IMR-90 (cell line): Measurements from ENCODE around the gene FBXW11.

Experiments
- BHLHE40 ChIP-seq: fragments of 150-350 bp; IDR thresholded peaks from 2 replicates; pipeline ENCODE4 v1.6.1; 2016; ENCODE audit warnings: mild to moderate bottlenecking, low read depth, low read length
- CEBPB ChIP-seq: IDR thresholded peaks from 2 replicates; pipeline ENCODE4 v1.6.1; 2012; ENCODE audit warnings: low read depth, low read length, improper control_type of control experiment
- MAFK ChIP-seq: IDR thresholded peaks from 2 replicates; pipeline ENCODE4 v1.6.1; 2012; ENCODE audit warnings: low read depth, low read length, improper control_type of control experiment
- MXI1 ChIP-seq: IDR thresholded peaks from 2 replicates; pipeline ENCODE4 v1.6.1; 2012; ENCODE audit warnings: low read depth, mild to moderate bottlenecking, low read length, moderate library complexity, borderline replicate concordance
- NFE2L2 ChIP-seq: fragments of 150-350 bp; IDR thresholded peaks from 2 replicates; pipeline ENCODE4 v1.6.1; 2016; ENCODE audit warnings: low read depth, mild to moderate bottlenecking, low read length
- POLR2A ChIP-seq: IDR thresholded peaks from 2 replicates; pipeline ENCODE4 v1.6.1; 2012; ENCODE audit warnings: mild to moderate bottlenecking, low read depth, low read length
- RAD21 ChIP-seq: IDR thresholded peaks from 2 replicates; pipeline ENCODE4 v1.6.1; 2012; ENCODE audit warnings: low read length, improper control_type of control experiment
- RCOR1 ChIP-seq: IDR thresholded peaks from 2 replicates; pipeline ENCODE4 v1.6.1; 2012; ENCODE audit warnings: mild to moderate bottlenecking, low read length, improper control_type of control experiment; ENCODE audit not compliant: insufficient replicate concordance
- SMC3 ChIP-seq: fragments of 150-350 bp; IDR thresholded peaks from 2 replicates; pipeline ENCODE4 v1.6.1; 2016; ENCODE audit warnings: low read depth, mild to moderate bottlenecking, antibody characterized with exemption, low read length, moderate library complexity
- TF ChIP-seq, protein P1 (sequence below): conservative IDR thresholded peaks from 2 replicates; pipeline ENCODE4 v1.5.1; 2012; ENCODE audit warnings: mild to moderate bottlenecking, low read depth, low read length, improper control_type of control experiment

DNA sequence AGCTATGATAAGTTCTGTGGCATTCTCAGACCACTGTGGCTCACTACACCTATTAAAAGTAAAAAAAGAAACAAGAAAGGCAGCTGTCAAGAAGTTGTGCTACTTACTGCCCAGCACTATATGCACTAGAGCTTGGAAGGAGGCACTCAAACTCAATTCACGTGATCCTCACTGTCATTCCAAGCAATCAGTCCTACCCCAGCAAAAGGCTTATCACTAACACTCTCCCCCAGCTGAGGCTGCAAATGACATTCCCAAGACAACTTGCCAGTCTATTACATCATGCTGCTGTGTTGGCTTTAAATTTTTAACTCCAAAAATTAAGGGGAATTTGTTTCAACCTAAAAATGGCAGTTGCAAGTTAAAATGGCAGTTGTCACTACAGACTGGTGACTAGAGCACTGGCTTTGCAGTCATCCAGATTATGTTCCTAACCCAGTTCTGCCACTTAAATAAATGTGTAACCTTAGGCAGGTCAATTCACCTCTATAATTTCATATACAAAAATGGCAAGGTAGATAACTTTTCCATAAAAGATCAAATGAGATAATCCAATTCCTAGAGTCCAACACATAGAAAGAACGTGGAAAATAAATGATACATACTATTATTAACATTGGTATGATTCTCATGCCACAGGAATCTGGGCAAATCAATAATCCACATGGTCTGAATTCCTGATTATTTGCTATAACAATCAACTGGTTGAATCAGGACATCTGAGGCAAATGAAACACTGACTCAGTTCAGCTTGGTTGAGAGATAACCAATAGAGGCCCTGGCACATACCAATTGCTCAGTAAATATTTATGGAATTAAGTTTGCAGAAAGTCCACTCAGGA lies 52.4 kb downstream of the FBXW11 start:
- TF ChIP-seq NFE2L2 = no peak
- TF ChIP-seq, protein P1, sequence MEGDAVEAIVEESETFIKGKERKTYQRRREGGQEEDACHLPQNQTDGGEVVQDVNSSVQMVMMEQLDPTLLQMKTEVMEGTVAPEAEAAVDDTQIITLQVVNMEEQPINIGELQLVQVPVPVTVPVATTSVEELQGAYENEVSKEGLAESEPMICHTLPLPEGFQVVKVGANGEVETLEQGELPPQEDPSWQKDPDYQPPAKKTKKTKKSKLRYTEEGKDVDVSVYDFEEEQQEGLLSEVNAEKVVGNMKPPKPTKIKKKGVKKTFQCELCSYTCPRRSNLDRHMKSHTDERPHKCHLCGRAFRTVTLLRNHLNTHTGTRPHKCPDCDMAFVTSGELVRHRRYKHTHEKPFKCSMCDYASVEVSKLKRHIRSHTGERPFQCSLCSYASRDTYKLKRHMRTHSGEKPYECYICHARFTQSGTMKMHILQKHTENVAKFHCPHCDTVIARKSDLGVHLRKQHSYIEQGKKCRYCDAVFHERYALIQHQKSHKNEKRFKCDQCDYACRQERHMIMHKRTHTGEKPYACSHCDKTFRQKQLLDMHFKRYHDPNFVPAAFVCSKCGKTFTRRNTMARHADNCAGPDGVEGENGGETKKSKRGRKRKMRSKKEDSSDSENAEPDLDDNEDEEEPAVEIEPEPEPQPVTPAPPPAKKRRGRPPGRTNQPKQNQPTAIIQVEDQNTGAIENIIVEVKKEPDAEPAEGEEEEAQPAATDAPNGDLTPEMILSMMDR = no peak
- no peak for TF ChIP-seq MAFK
- no peak for TF ChIP-seq POLR2A
- peak; percentile 45; the same call in 1 of the 2 replicates for TF ChIP-seq CEBPB
- TF ChIP-seq RAD21 = no peak
- TF ChIP-seq RCOR1 = no peak
- 0 out of 2 replicates have a peak, but pooled peaks have one; percentile 15 for TF ChIP-seq BHLHE40
- TF ChIP-seq SMC3 = no peak
- no peak for TF ChIP-seq MXI1
